WI38 (cell line): ENCODE data around the gene DNM1.

ENCODE experiments used
- H3K4me3 ChIP-seq: 2 replicates; pipeline ENCODE4 v1.5.1; 2011; ENCODE audit warnings: low read depth, mild to moderate bottlenecking, control low read depth, low read length
- CTCF ChIP-seq: IDR thresholded peaks from 2 replicates; pipeline ENCODE4 v1.5.1; 2012; ENCODE audit warnings: low read depth, mild to moderate bottlenecking, control low read depth, low read length

DNM1 gene

GRCh38 chr9:128161215-128161902 is 41.8 kb upstream of the DNM1 start:
- TF ChIP-seq CTCF: no peak

GRCh38 chr9:128162215-128163026 is 40.8 kb upstream of the DNM1 start:
- H3K4me3 ChIP-seq: no peak overlapping the region
- no peak for TF ChIP-seq CTCF

More at GRCh38 chr9:128161215-128161902, 41.8 kb upstream of the DNM1 start:
- peak overlapping the region; percentile 88 for H3K4me3 ChIP-seq

GRCh38 chr9:128163027-128163515 is 40.1 kb upstream of the DNM1 start:
- no peak overlapping the region for H3K4me3 ChIP-seq
- no peak for TF ChIP-seq CTCF

- H3K4me3 ChIP-seq: no peak overlapping the region
- no peak for TF ChIP-seq CTCF
These were observed 39.5 kb upstream of the DNM1 start for GRCh38 chr9:128163523-128164306.

- TF ChIP-seq CTCF: no peak
- no peak overlapping the region for H3K4me3 ChIP-seq
These were observed 38.8 kb upstream of the DNM1 start for GRCh38 chr9:128164307-128164885.

GRCh38 chr9:128166169-128166568 is 37.0 kb upstream of the DNM1 start:
- no peak overlapping the region for H3K4me3 ChIP-seq
- TF ChIP-seq CTCF: no peak
